Neutrophil (primary cell): ENCODE measurements around the gene NTSR2.

Experiments
- H3K27ac ChIP-seq: fragments of 200-600 bp; sonication (generic); 2 replicates; pipeline ENCODE4 v1.5.1; 2016; ENCODE audit warnings: mild to moderate bottlenecking, moderate library complexity
- H3K27me3 ChIP-seq: fragments of 200-600 bp; sonication (generic); 2 replicates; pipeline ENCODE4 v1.6.0; 2016; ENCODE audit warnings: mild to moderate bottlenecking
- H3K36me3 ChIP-seq: fragments of 200-600 bp; sonication (generic); 2 replicates; pipeline ENCODE4 v1.5.1; 2017
- H3K4me1 ChIP-seq, 2 experiments: fragments of 200-600 bp in 1 of 2; sonication (generic) in 1 of 2; 1 replicate in 1 of 2; 2 replicates in 1 of 2; pipeline versions ENCODE4 v1.5.1 to v1.6.1; 2013 to 2016; ENCODE audit warnings: low read depth in 1 of 2, low read length in 1 of 2, mild to moderate bottlenecking in 1 of 2, moderate library complexity in 1 of 2; ENCODE audit not compliant: control insufficient read depth in 1 of 2, insufficient read depth in 1 of 2
- H3K4me3 ChIP-seq, 2 experiments: fragments of 200-600 bp in 1 of 2; sonication (generic) in 1 of 2; 1 replicate in 1 of 2; 2 replicates in 1 of 2; pipeline ENCODE4 v1.5.1; 2013 to 2016; ENCODE audit warnings: low read depth in 1 of 2, low read length in 1 of 2, mild to moderate bottlenecking in 1 of 2, moderate library complexity in 1 of 2
- H3K9me3 ChIP-seq: fragments of 200-600 bp; sonication (generic); 2 replicates; pipeline ENCODE4 v1.5.1; 2016
- CTCF ChIP-seq: fragments of 200-600 bp; sonication (generic); IDR thresholded peaks from 2 replicates; pipeline ENCODE4 v1.5.1; 2016; ENCODE audit warnings: antibody characterized with exemption

Gene NTSR2

GRCh38 chr2:11705063-11705462 is 35.1 kb upstream of the NTSR2 start:
- H3K36me3 ChIP-seq = no peaks in the 10 kb centered on the region
- TF ChIP-seq CTCF = no peak
- H3K27me3 ChIP-seq = no peaks in the 10 kb centered on the region
- H3K9me3 ChIP-seq = no peaks in the 10 kb centered on the region
- H3K4me3 ChIP-seq = no peak overlapping the region
- no peaks in the 10 kb centered on the region for H3K4me1 ChIP-seq
- H3K27ac ChIP-seq = no peak overlapping the region

GRCh38 chr2:11703700-11704099 is 33.7 kb upstream of the NTSR2 start:
- Histone ChIP-seq H3K27me3 (no peaks in the 10 kb centered on the region), H3K36me3 (no peaks in the 10 kb centered on the region), H3K27ac (no peak overlapping the region), H3K4me3 (no peak overlapping the region), H3K4me1 (no peaks in the 10 kb centered on the region), H3K9me3 (no peaks in the 10 kb centered on the region)
- no peak for TF ChIP-seq CTCF

GRCh38 chr2:11702946-11703345 is 33.0 kb upstream of the NTSR2 start:
- H3K36me3 ChIP-seq = no peaks in the 10 kb centered on the region
- H3K27ac ChIP-seq = no peak overlapping the region
- peaks cover 5% of the 10 kb centered on the region for H3K27me3 ChIP-seq
- H3K4me3 ChIP-seq = no peak overlapping the region
- H3K4me1 ChIP-seq = no peaks in the 10 kb centered on the region
- no peak for TF ChIP-seq CTCF
- no peaks in the 10 kb centered on the region for H3K9me3 ChIP-seq

- TF ChIP-seq CTCF = no peak
- H3K36me3 ChIP-seq = no peaks in the 10 kb centered on the region
- H3K9me3 ChIP-seq = no peaks in the 10 kb centered on the region
- no peak overlapping the region for H3K4me3 ChIP-seq
- no peaks in the 10 kb centered on the region for H3K4me1 ChIP-seq
- no peak overlapping the region for H3K27ac ChIP-seq
- H3K27me3 ChIP-seq = peaks cover 16% of the 10 kb centered on the region
Measured at GRCh38 chr2:11701751-11702301, 31.8 kb upstream of the NTSR2 start.

GRCh38 chr2:11701206-11701605 is 31.2 kb upstream of the NTSR2 start:
- no peak overlapping the region for H3K27ac ChIP-seq
- H3K9me3 ChIP-seq = no peaks in the 10 kb centered on the region
- H3K4me1 ChIP-seq = no peaks in the 10 kb centered on the region
- no peak overlapping the region for H3K4me3 ChIP-seq
- no peak for TF ChIP-seq CTCF
- H3K27me3 ChIP-seq = peaks cover 22% of the 10 kb centered on the region
- H3K36me3 ChIP-seq = no peaks in the 10 kb centered on the region
